Naive thymus-derived CD8-positive, alpha-beta T cell (primary cell): ENCODE measurements around the gene STRA8. TPM values are rescaled to one million over a fixed set of nuclear protein-coding genes. Genes with fewer than 3 reads are reported as not detected.

Experiments used
- microRNA-seq: library from miRNA; unstranded; fragments of <30 nt; microRNA quantifications from one replicate; pipeline ENCODE4 v1.2.0, GENCODE V29; 2022; ENCODE audit warnings: borderline microRNAs expressed
- polyA plus RNA-seq, 3 donors: library from polyadenylated mRNA; unstranded; fragments of 300-500 nt; fragmentation: Illumina TruSeq; gene quantifications; one replicate each; pipeline ENCODE4 v1.2.3, GENCODE V29; 2021
- total RNA-seq, 8 experiments: library from RNA in 2 of 8; stranded (reverse) in 2 of 8; gene quantifications; one replicate each; pipeline ENCODE4 v1.2.3 and lab custom pipeline; 2021 to 2026

The STRA8 gene
- total and polyA plus RNA-seq, 5 experiments from 2014 or later, result not detected

Small RNA genes within 50 kb of the gene (microRNA-seq; reads per million reads assigned to microRNA genes)
- gene MIR6509, result 1.0 reads per million

Other genes with a start within 250 kb of the STRA8 start
- 10 to 100 TPM; 10.9 to 12.7 TPM for gene AGBL3, start 247.3 kb upstream of the STRA8 start, total RNA-seq
- gene AGBL3, start 247.3 kb upstream of the STRA8 start, polyA plus RNA-seq, result 1 to 10 TPM; 1.8 to 4.0 (median 3.2) TPM
- gene TMEM140, start 85.8 kb upstream of the STRA8 start, total RNA-seq, result 10 to 100 TPM; 27.1 to 29.0 TPM
- gene TMEM140, start 85.8 kb upstream of the STRA8 start, polyA plus RNA-seq, result 10 to 100 TPM; 13.9 to 36.9 (median 20.2) TPM
- gene CYREN, start 63.1 kb upstream of the STRA8 start, total RNA-seq, result 10 to 100 TPM; 51.1 to 54.8 TPM
- 10 to 100 TPM; 55.5 to 70.1 (median 59.5) TPM for gene CYREN, start 63.1 kb upstream of the STRA8 start, polyA plus RNA-seq
- 10 to 100 TPM; 38.9 to 39.0 TPM for gene WDR91, start 22.3 kb upstream of the STRA8 start, total RNA-seq
- gene WDR91, start 22.3 kb upstream of the STRA8 start, polyA plus RNA-seq, result 1 to 10 TPM; 3.3 to 7.2 (median 5.9) TPM